Measurements from ENCODE around the gene IGHMBP2. TPM values are rescaled to one million over a fixed set of nuclear protein-coding genes. Genes with fewer than 3 reads are reported as not detected.

Gene IGHMBP2
- total RNA-seq, 4 donors from 2014 or later: 9.7 to 15.3 (median 12.8) TPM

- no peak for TF ChIP-seq CTCF (IDR thresholded peaks at IDR 0.05)
- TF ChIP-seq POLR2A (IDR thresholded peaks at IDR 0.05): no peak
- Histone ChIP-seq H3K4me1 (peaks cover 0 to 15% (median 3%) of the 10 kb centered on the region in 3 donors), H3K36me3 (peaks cover 27 to 100% (median 38%) of the 10 kb centered on the region in 3 donors), H3K27ac (no peak overlapping the region), H3K27me3 (no peaks in the 10 kb centered on the region), H3K9me3 (peaks cover 0 to 6% (median 3%) of the 10 kb centered on the region in 3 donors), H3K4me3 (no peak overlapping the region)
- DNase-seq: no peak
- WGBS, 2 donors: 100% methylated on average over 1 to 2 of the region's 21 CpGs
- intact Hi-C loops (cut with DNase I): no loop called here
Measured at GRCh38 chr11:68930991-68931855, 27.5 kb downstream of the IGHMBP2 start.

- H3K4me1 ChIP-seq: peaks cover 0 to 15% (median 3%) of the 10 kb centered on the region in 3 donors
- no peak for TF ChIP-seq POLR2A (IDR thresholded peaks at IDR 0.05)
- no peak for TF ChIP-seq CTCF (IDR thresholded peaks at IDR 0.05)
- H3K27ac ChIP-seq: no peak overlapping the region
- intact Hi-C loops (cut with DNase I): no loop called here
- DNase-seq: no peak
- no peak overlapping the region for H3K4me3 ChIP-seq
- H3K9me3 ChIP-seq: no peaks in the 10 kb centered on the region
- H3K36me3 ChIP-seq: peaks cover 32 to 100% (median 44%) of the 10 kb centered on the region in 3 donors
- no peaks in the 10 kb centered on the region for H3K27me3 ChIP-seq
- 83 to 92% methylated on average over 16 to 17 of the region's 17 CpGs for WGBS, 2 donors
Measured at GRCh38 chr11:68931911-68932310, 28.2 kb downstream of the IGHMBP2 start.

GRCh38 chr11:68932358-68932757, 28.7 kb downstream of the IGHMBP2 start:
- WGBS, 2 donors: 75% methylated on average over 6 of the region's 7 CpGs; no CpG with 5 or more reads in 1 of the 2 donors
- H3K9me3 ChIP-seq: no peaks in the 10 kb centered on the region
- no peaks in the 10 kb centered on the region for H3K27me3 ChIP-seq
- H3K27ac ChIP-seq: no peak overlapping the region
- no peak for DNase-seq
- peaks cover 37 to 100% (median 49%) of the 10 kb centered on the region in 3 donors for H3K36me3 ChIP-seq
- intact Hi-C loops (cut with DNase I): no loop called here
- no peak for TF ChIP-seq CTCF (IDR thresholded peaks at IDR 0.05)
- TF ChIP-seq POLR2A (IDR thresholded peaks at IDR 0.05): no peak
- H3K4me3 ChIP-seq: no peak overlapping the region
- peaks cover 0 to 13% (median 3%) of the 10 kb centered on the region in 3 donors for H3K4me1 ChIP-seq

- Histone ChIP-seq H3K27ac (no peak overlapping the region), H3K4me1 (peaks cover 0 to 6% (median 0%) of the 10 kb centered on the region in 3 donors), H3K4me3 (no peak overlapping the region), H3K27me3 (no peaks in the 10 kb centered on the region), H3K9me3 (no peaks in the 10 kb centered on the region), H3K36me3 (peaks cover 40 to 100% (median 53%) of the 10 kb centered on the region in 3 donors)
- intact Hi-C loops (cut with DNase I): no loop called here
- DNase-seq: no peak
- WGBS, 2 donors: 86% methylated on average over 10 to 11 of the region's 24 CpGs
- no peak for TF ChIP-seq POLR2A (IDR thresholded peaks at IDR 0.05)
- no peak for TF ChIP-seq CTCF (IDR thresholded peaks at IDR 0.05)
Measured at GRCh38 chr11:68932933-68933577, 29.4 kb downstream of the IGHMBP2 start.

All from esophagus squamous epithelium (tissue), 5 donors.